ENCODE results near the gene SPRR2A. TPM values are rescaled to one million over a fixed set of nuclear protein-coding genes. Genes with fewer than 3 reads are reported as not detected.
"Not testable (repeated sequence)": the region's sequence is repeated elsewhere in the genome, so short reads cannot be mapped to it uniquely, and the experiment has no call there.

Gene SPRR2A
- total RNA-seq, 4 donors from 2014 or later = not detected

- no peak overlapping the region for H3K27ac ChIP-seq
- no peak for DNase-seq
- no peak for TF ChIP-seq POLR2A (IDR thresholded peaks at IDR 0.05)
- no peak for TF ChIP-seq CTCF (IDR thresholded peaks at IDR 0.05)
- H3K4me1 ChIP-seq = no peaks in the 10 kb centered on the region
- H3K36me3 ChIP-seq = no peaks in the 10 kb centered on the region
- 80 to 85% methylated on average over 1 of the region's 1 CpG for WGBS, 2 donors
- no peaks in the 10 kb centered on the region for H3K9me3 ChIP-seq
- no peak overlapping the region for H3K4me3 ChIP-seq (replicated peaks in 1 of 3)
- H3K27me3 ChIP-seq = no peaks in the 10 kb centered on the region
- intact Hi-C loops (cut with DNase I) = no loop called here
Measured at GRCh38 chr1:153024413-153024812, 32.9 kb downstream of the SPRR2A start.

GRCh38 chr1:153023109-153023508 lies 34.2 kb downstream of the SPRR2A start:
- H3K27ac ChIP-seq = no peak overlapping the region
- WGBS, 2 donors = 90% methylated on average over 7 of the region's 7 CpGs
- no peaks in the 10 kb centered on the region for H3K36me3 ChIP-seq
- H3K9me3 ChIP-seq = no peaks in the 10 kb centered on the region
- no peak for DNase-seq
- H3K4me1 ChIP-seq = no peaks in the 10 kb centered on the region
- no peak for TF ChIP-seq CTCF (IDR thresholded peaks at IDR 0.05)
- no peak for TF ChIP-seq POLR2A (IDR thresholded peaks at IDR 0.05)
- intact Hi-C loops (cut with DNase I) = no loop called here
- no peak overlapping the region for H3K4me3 ChIP-seq (replicated peaks in 1 of 3)
- no peaks in the 10 kb centered on the region for H3K27me3 ChIP-seq

- H3K36me3 ChIP-seq; H3K27ac ChIP-seq; H3K9me3 ChIP-seq; DNase-seq; H3K4me3 ChIP-seq (replicated peaks in 1 of 3); H3K27me3 ChIP-seq; intact Hi-C loops (cut with DNase I); H3K4me1 ChIP-seq: not testable (repeated sequence)
- WGBS, 2 donors = 45 to 48% methylated on average over 9 of the region's 9 CpGs
Measured at GRCh38 chr1:153022340-153022739, 35.0 kb downstream of the SPRR2A start.

DNA sequence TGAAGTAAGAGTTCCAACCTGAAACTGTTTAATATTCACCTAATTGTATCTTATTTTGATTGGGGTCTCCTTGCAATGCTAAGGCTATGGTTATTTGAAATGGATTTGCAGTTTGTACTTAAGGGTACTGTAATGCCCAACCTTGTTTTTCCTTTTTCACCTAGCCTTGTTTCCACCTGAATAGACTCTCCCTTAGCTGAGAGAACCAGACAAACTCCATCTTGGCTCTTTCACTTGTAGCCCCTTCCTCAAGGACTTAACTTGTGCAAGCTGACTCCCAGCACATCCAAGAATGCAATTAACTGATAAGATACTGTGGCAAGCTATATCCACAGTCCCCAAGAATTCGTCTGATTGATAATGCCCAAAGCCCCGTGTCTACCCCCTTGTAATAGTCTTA lies 35.5 kb downstream of the SPRR2A start:
- H3K4me3 ChIP-seq (replicated peaks in 1 of 3); DNase-seq; H3K27ac ChIP-seq; H3K9me3 ChIP-seq; H3K27me3 ChIP-seq; H3K4me1 ChIP-seq; intact Hi-C loops (cut with DNase I); H3K36me3 ChIP-seq: not testable (repeated sequence)
- WGBS, 2 donors = 15 to 18% methylated on average over 2 of the region's 2 CpGs

- intact Hi-C loops (cut with DNase I); H3K36me3 ChIP-seq; DNase-seq; H3K4me1 ChIP-seq; H3K9me3 ChIP-seq; H3K27me3 ChIP-seq; H3K4me3 ChIP-seq (replicated peaks in 1 of 3); H3K27ac ChIP-seq: not testable (repeated sequence)
- 83 to 86% methylated on average over 8 of the region's 8 CpGs for WGBS, 2 donors
Measured at GRCh38 chr1:153011235-153011758, 46.0 kb downstream of the SPRR2A start.

Small RNA genes within 50 kb of the gene (small RNA-seq; reads per million reads assigned to genes)
- not detected for gene AL356867.1
- not detected for gene RF00322

Other genes with a start within 250 kb of the SPRR2A start
- gene LCE1B, start 245.5 kb downstream of the SPRR2A start, total RNA-seq = not detected
- gene LCE1A, start 230.0 kb downstream of the SPRR2A start, total RNA-seq = not detected
- not detected for gene LCE6A, start 214.7 kb downstream of the SPRR2A start, total RNA-seq
- gene LCE7A, start 197.5 kb downstream of the SPRR2A start, total RNA-seq = not detected
- gene SMCP, start 179.2 kb downstream of the SPRR2A start, total RNA-seq = 1 to 10 TPM in 1 of 4 donors, not detected in 3; 2.6 TPM
- not detected for gene IVL, start 149.0 kb downstream of the SPRR2A start, total RNA-seq
- not detected for gene SPRR5, start 110.3 kb downstream of the SPRR2A start, total RNA-seq
- not detected for gene SPRR4, start 86.9 kb downstream of the SPRR2A start, total RNA-seq
- not detected for gene SPRR1A, start 73.4 kb downstream of the SPRR2A start, total RNA-seq
- gene SPRR3, start 55.8 kb downstream of the SPRR2A start, total RNA-seq = not detected
- gene SPRR1B, start 26.3 kb downstream of the SPRR2A start, total RNA-seq = not detected
- gene SPRR2D, start 16.4 kb downstream of the SPRR2A start, total RNA-seq = not detected
- gene SPRR2B, start 14.1 kb upstream of the SPRR2A start, total RNA-seq = not detected
- gene SPRR2E, start 37.0 kb upstream of the SPRR2A start, total RNA-seq = not detected
- not detected for gene SPRR2F, start 56.0 kb upstream of the SPRR2A start, total RNA-seq
- not detected for gene SPRR2G, start 93.4 kb upstream of the SPRR2A start, total RNA-seq
- gene LELP1, start 145.9 kb upstream of the SPRR2A start, total RNA-seq = 1 to 10 TPM in 1 of 4 donors, not detected in 3; 3.6 TPM
- gene PRR9, start 160.1 kb upstream of the SPRR2A start, total RNA-seq = not detected
- not detected for gene LORICRIN, start 202.2 kb upstream of the SPRR2A start, total RNA-seq